Neutrophil (primary cell): ENCODE data around the gene PARD3.

Experiments used
- H3K27ac ChIP-seq: fragments of 200-600 bp; sonication (generic); 2 replicates; pipeline ENCODE4 v1.5.1; 2016; ENCODE audit warnings: mild to moderate bottlenecking, moderate library complexity
- H3K27me3 ChIP-seq: fragments of 200-600 bp; sonication (generic); 2 replicates; pipeline ENCODE4 v1.6.0; 2016; ENCODE audit warnings: mild to moderate bottlenecking
- H3K36me3 ChIP-seq: fragments of 200-600 bp; sonication (generic); 2 replicates; pipeline ENCODE4 v1.5.1; 2017
- H3K4me1 ChIP-seq, 2 experiments: fragments of 200-600 bp in 1 of 2; sonication (generic) in 1 of 2; 1 replicate in 1 of 2; 2 replicates in 1 of 2; pipeline versions ENCODE4 v1.5.1 to v1.6.1; 2013 to 2016; ENCODE audit warnings: low read depth in 1 of 2, low read length in 1 of 2, mild to moderate bottlenecking in 1 of 2, moderate library complexity in 1 of 2; ENCODE audit not compliant: control insufficient read depth in 1 of 2, insufficient read depth in 1 of 2
- H3K4me3 ChIP-seq, 2 experiments: fragments of 200-600 bp in 1 of 2; sonication (generic) in 1 of 2; 1 replicate in 1 of 2; 2 replicates in 1 of 2; pipeline ENCODE4 v1.5.1; 2013 to 2016; ENCODE audit warnings: low read depth in 1 of 2, low read length in 1 of 2, mild to moderate bottlenecking in 1 of 2, moderate library complexity in 1 of 2
- H3K9me3 ChIP-seq: fragments of 200-600 bp; sonication (generic); 2 replicates; pipeline ENCODE4 v1.5.1; 2016
- TF ChIP-seq, protein P1 (sequence below): fragments of 200-600 bp; sonication (generic); IDR thresholded peaks from 2 replicates; pipeline ENCODE4 v1.5.1; 2016; ENCODE audit warnings: antibody characterized with exemption

PARD3 gene

DNA sequence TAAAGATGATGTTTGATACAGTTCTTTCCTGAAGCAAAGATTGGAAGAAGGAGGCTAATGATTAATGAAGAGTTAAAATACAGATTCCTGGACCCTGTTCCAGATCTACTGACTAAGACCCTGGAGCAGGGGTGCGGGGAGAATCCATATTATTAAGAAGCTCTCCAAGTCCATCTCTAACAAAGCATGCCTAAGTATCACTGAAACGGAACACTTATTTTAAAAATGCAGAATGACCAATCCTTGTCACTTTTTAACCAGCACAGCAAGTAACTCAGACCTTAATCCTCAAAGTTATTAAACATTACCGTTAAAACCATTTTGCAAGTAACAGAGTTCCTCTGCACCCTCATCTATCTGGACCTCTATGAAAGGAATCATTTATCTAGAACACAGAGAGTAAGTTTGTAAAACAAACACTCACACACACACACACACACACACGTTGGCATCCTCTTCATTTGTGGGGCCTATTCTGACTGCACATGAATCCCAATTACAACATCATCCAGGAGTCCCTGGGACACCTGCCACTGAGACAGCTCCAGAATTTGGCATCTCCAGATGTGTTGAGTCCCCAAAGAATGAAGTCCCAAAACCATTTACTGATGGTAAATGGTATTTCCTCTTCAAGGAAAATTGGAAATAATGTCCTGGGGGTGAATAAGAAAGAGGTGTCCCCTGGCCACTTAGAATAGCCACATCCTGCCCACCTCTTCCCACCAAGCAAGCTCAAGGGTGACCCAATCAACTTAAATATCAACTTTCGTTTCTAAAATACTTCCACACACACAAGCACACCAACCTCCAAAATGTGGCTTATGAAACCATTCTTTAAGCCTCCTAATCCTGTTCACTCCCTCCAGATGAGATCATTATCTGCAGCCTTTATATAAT lies 117.5 kb downstream of the PARD3 start:
- H3K27ac ChIP-seq, result no peak overlapping the region
- no peaks in the 10 kb centered on the region for H3K36me3 ChIP-seq
- no peak overlapping the region for H3K4me3 ChIP-seq
- H3K9me3 ChIP-seq, result no peaks in the 10 kb centered on the region
- TF ChIP-seq, protein P1, sequence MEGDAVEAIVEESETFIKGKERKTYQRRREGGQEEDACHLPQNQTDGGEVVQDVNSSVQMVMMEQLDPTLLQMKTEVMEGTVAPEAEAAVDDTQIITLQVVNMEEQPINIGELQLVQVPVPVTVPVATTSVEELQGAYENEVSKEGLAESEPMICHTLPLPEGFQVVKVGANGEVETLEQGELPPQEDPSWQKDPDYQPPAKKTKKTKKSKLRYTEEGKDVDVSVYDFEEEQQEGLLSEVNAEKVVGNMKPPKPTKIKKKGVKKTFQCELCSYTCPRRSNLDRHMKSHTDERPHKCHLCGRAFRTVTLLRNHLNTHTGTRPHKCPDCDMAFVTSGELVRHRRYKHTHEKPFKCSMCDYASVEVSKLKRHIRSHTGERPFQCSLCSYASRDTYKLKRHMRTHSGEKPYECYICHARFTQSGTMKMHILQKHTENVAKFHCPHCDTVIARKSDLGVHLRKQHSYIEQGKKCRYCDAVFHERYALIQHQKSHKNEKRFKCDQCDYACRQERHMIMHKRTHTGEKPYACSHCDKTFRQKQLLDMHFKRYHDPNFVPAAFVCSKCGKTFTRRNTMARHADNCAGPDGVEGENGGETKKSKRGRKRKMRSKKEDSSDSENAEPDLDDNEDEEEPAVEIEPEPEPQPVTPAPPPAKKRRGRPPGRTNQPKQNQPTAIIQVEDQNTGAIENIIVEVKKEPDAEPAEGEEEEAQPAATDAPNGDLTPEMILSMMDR, result no peak
- H3K27me3 ChIP-seq, result no peaks in the 10 kb centered on the region
- no peaks in the 10 kb centered on the region for H3K4me1 ChIP-seq

DNA sequence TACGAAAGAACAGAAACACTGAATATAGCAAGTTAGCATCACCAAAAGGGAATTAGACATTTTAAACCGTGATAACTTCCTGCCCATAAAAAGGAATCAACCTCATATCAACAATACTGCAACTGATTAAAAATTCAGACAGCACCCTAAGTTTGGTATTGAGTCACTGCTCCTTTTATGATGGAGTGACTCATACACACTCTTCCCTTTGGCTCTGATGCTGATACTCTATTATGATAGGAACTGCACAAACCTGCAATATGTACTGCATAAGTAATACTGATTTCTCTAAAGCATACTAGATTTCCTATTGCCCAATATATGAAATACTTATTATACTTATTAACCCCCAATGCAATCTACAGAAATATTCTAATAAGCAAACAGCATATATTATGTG lies 118.7 kb downstream of the PARD3 start:
- no peaks in the 10 kb centered on the region for H3K36me3 ChIP-seq
- no peaks in the 10 kb centered on the region for H3K4me1 ChIP-seq
- no peak overlapping the region for H3K27ac ChIP-seq
- TF ChIP-seq, protein P1, result no peak
- H3K4me3 ChIP-seq, result no peak overlapping the region
- no peaks in the 10 kb centered on the region for H3K9me3 ChIP-seq
- no peaks in the 10 kb centered on the region for H3K27me3 ChIP-seq

DNA sequence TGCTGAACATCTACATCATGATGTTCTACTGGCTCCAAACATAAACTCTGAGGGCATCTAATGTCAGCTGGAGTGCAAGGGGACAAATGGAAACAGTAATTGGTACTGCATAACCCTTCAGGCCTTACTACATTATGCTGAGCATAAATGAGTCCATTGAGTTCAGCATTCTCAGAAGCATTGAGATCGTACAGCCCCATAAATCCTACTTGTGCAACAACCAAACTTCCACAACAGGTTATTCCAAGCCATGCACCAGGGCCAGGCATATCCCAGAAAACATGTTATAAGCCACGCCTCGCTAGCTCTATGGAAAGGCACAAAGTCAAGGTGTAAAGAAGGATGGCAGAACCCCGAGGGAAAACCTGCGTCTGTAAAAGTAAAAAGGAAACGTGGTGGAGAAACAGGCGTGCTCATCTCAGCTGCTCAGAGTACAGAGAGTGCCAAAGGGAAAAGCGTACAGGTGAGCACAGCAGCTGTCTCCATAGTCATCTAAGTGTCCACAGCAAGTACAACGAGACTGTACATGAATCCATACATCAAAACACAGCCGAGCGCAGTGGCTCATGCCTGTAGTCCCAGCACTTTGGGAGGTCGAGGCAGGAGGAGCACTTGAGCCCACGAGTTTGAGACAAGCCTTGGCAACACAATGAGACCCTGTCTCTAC lies 124.6 kb downstream of the PARD3 start:
- no peaks in the 10 kb centered on the region for H3K9me3 ChIP-seq
- no peaks in the 10 kb centered on the region for H3K36me3 ChIP-seq
- no peaks in the 10 kb centered on the region for H3K4me1 ChIP-seq
- TF ChIP-seq, protein P1, result no peak
- no peaks in the 10 kb centered on the region for H3K27me3 ChIP-seq
- no peak overlapping the region for H3K27ac ChIP-seq
- no peak overlapping the region for H3K4me3 ChIP-seq

DNA sequence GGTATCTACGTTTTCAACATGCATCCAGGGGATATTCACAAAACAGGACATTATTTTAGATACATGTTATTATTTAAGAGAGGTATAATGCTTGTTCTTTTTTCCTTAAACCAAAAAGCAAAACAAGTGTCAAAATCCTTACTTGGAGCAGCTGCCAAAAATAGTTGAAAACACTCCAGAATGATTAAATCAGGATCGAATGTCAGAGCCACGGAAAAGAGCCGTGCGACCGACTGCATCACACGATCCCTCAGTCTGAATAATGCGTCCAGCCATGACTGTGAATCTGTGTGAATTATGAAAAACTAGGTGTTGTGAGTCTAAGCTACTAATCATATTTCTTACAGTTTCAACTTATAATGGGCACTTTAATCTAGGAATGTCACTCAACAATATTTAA lies 126.0 kb downstream of the PARD3 start:
- no peaks in the 10 kb centered on the region for H3K27me3 ChIP-seq
- H3K27ac ChIP-seq, result no peak overlapping the region
- no peaks in the 10 kb centered on the region for H3K9me3 ChIP-seq
- H3K4me3 ChIP-seq, result no peak overlapping the region
- H3K36me3 ChIP-seq, result no peaks in the 10 kb centered on the region
- TF ChIP-seq, protein P1, result no peak
- H3K4me1 ChIP-seq, result no peaks in the 10 kb centered on the region

DNA sequence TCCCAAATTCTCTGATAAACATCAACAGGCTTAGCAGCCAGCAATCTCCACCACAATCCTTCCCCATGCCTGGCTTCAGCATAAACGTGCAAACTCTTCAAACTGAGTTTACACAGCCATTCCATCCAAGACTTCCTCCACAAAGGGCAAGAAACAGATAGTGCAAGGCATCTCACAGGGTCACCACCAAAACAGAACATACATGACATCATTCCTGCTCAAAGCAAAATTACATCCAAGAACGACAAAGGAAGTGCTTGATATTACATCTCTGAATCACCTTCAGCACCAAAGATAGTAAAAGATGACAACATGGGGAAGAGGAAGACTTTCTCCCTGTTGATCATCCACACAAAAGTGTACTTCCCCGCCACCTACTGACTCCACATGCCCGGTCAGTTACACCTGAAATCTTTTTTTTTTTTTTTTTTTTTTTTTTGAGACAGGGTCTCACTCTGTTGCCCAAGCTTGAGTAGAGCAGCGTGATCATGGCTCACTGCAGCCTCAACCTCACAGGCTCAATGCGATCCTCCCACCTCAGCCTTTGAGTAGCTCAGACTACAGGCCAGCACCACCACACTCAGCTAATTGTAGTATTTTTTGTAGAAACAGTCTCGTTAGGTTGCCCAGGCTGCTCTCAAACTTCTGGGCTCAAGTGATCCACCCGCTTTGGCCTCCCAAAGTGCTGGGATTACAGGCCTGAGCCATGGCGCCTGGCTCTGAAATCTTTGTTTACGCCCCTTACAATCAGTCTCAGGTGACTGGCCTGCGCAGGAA lies 127.5 kb downstream of the PARD3 start:
- Histone ChIP-seq H3K4me3 (no peak overlapping the region), H3K27me3 (no peaks in the 10 kb centered on the region), H3K36me3 (no peaks in the 10 kb centered on the region), H3K9me3 (no peaks in the 10 kb centered on the region), H3K27ac (no peak overlapping the region), H3K4me1 (no peaks in the 10 kb centered on the region)
- TF ChIP-seq, protein P1, result no peak
